NCI-H2107 treated with DMSO at 0.1 percent for 48 hours (cell line): ENCODE data around the gene FAM83G.

Experiments used
- DNase-seq: peaks from one replicate; lab custom pipeline; 2025; ENCODE audit not compliant: unreplicated experiment; lab: John Stamatoyannopoulos, UW

Gene FAM83G

DNA sequence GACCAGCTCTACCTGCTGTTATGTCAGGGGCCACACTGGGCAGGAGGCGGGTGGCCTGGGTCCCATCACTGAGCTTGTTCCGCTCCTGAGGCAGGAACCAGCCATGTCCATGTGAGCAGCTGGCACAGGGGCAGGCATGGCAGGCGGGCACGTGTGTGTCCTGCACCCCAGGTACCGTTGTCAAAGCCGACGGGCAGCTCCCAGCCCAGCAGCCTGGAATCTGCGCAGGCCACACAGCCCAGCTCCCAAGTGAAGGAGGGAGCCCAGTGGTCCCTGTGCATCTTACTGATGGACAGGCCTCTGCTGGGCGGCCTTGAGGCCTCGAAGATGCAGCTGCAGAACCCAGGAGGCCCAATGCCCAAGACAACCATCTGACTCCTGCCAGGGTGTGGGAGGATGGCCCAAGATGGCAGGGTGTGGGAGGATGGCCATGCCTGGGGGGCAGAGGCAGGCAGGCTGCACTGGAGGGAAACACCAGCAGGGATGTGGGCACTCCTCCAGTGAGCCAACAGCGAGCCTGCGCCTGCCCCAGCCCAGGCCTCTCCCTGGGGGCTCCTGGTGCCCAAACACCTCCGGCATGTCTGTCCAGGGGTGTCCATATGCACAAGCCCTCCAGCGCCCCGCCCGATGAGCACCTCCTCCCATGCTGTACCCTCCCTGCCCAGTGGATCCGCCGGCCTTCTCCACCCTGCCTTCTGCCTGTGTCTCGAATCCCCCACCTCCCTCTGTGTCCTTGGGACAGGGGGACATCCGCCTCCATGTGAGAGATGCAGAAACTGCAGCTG lies 12.8 kb downstream of the FAM83G start:
- DNase-seq, result no peak

DNA sequence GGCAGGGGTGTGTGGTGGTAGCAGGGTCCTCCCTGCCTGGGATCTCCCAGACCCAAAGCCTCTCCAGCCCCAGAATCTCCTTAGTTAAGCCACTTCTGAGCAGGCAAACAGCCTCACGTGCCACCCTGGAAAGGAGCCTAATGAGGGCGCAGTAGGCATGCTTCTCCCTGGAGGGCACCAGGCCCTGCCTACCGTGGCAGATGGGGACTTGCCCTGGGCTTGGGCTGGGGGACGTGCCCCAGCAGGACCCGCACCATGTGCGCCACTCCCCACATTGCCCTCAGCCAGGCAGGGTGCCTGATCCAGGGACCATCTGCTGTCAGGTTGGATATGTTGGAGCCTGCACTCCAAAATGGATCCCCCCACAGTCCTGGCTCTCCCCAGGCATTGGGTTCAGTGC lies 14.2 kb downstream of the FAM83G start:
- DNase-seq, result no peak

DNA sequence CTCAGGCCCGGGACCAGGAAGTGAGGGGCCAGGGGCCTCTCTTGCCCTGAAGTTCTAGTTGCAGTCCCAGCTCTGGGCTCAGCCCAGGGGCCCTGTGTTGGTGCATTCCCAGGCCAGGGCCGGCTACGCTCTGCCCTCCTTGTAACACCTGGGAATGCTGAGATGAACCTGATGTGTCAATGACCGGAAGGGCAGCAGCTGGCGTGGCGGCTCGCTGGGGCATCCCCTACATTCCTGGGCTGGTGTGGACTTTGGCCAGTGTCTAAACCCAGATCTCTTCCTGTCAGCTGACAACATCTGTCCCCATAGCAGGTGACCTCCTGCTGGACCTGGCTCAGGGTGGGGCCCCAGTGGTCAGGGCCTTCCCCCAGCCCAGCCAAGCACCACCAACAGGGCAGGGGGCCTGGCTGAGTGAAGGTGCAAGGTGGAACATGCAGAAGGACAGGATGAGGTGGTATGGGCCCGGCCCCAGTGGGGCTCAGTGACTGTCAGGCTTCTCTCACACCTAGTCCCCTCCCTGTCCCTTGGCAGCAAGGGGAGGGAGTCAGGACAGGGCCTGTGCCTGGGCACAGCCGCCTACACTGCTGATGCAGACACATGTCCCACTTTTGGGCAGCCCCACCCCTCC lies 15.9 kb downstream of the FAM83G start:
- no peak for DNase-seq

DNA sequence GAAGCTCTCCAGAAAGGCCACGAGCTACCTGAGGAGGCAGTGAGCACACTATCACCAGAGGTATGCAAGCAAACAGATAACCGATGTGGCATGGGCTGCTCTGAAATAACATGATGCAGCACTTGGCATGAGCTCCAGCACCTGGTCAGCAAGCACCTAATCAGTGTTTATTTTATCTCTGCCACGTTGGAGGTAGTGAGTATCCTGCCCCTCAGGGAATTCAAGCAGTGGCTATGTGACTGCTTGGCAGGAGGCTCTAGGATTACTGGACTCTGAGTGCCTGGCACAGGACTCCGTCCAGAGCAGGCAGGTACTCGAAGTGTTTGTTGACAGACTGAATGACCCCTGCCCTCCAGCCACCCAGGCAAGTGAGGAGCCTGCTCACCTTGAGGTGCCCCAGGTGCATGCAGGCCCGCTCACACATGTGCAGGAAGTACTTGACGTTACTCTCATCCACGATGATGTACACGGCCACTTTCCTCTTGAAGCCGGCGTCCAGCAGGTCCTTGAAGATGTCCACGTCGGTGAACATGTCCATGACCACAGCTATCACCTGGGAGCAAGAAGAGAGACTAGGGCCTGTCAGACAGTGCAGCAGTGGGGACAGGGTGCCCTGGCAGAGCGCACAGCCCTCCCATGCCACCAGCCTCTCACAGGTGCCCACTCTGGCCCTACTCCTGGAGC lies 16.6 kb downstream of the FAM83G start:
- DNase-seq, result no peak

DNA sequence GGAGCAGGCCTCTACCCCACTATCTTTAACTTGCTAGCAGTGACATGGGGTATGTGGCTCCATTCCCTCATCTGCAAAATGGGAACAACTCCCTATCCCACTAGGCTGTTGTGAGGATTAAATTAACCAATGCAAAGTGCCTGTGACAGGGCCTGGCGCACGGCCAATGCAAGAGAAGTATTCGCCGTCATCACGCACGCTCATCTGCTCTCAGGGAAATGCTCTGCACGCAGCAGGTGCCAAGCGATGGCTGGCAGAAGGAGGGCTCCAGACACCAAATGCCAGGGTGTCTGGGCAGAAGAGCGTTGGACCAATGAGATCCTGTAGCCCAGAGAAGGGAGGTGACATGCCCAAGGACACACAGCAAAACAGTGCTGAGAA lies 17.3 kb downstream of the FAM83G start:
- DNase-seq, result no peak

DNA sequence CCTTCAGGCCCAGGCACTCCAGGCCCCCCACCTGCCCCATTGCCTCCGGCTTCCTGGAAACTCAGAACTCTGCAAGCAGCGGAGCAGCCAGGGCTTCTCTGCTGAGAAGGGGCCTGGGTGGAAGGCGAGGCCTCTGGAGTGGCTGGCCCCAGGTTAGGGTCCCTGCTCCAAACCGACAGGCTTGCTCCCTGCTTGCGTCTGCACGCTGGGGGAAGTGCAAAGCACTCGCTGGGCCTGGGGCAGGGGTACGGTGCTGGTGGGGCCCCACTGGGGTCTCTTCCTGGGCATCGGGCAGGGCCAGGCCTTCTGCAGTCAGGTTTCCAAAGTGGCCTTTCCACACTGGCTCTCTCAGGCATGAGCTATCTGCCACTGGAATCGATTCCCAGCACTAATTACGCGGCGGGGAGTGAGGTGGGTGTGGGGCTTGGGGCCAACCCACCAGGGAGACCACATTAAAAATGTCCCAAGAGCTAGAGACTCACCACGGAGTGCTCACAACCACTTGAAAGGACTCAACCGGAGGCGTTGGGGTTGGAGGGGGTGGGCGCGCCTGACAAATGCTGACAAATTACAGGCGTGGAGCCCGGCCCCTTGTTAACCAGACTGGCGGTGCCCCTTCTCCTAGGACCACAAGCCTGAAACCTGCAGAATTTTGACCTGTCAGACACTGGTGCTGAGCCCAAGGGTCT lies 17.9 kb downstream of the FAM83G start:
- DNase-seq, result no peak

DNA sequence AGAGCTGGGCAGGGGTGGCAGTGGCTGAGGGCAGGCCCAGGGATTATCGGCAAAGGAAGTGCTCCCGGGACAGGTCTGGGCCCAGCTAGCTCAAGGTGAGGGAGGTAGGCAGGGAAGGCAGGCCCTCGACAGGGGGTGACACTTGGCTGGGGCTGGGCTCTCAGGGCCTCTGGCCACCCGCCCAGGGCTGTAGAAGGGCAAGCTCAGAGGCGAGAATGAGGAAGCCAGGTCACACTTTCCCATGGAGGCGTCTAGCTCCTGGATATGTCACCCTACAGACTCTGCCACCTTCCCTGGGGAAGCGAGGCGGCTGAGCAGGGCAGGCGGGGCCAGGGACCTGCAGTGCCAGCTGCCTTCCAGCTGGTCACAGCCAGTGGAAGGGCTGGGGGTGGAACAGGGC lies 19.1 kb downstream of the FAM83G start:
- DNase-seq, result no peak

DNA sequence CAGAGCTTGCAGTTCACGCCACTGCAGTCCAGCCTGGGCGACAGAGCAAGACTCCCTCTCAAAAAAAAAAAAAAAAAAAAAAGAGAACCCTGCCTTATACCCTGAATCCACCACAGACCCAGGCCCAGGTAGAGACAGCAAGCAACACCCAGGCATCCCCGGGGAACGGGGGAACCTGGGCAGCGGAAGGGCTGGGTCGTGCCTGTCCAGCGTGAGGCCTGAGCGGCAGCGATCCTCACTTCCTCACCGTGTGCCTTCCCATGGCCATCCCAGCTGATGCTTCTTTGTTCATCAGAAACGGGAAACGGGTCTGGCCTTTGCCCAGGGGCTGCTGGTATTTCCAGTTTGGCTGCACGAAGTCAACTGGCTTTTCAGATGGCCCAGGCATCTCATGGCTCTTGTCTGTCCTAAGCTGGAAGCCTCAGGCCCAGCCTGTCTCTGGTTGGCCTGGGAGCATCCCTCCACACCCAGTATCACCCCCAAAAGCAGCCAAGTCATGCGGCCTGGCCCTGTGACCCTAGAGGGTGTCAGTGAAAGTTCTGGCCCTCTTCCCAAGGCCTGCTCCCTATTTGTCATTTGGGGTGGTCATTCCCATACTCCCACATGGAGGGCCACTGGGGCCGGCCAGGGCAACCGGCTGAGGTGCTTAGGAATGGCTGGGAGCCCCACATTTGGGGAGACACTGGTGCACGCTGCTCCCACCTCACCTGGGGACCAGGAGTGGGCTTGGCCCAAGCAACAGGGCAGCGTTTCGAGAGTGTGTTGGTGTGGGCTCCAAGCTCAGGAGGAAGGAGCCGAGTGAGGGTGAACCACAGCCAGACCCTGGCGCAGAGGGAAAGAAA lies 20.1 kb downstream of the FAM83G start:
- DNase-seq, result no peak

DNA sequence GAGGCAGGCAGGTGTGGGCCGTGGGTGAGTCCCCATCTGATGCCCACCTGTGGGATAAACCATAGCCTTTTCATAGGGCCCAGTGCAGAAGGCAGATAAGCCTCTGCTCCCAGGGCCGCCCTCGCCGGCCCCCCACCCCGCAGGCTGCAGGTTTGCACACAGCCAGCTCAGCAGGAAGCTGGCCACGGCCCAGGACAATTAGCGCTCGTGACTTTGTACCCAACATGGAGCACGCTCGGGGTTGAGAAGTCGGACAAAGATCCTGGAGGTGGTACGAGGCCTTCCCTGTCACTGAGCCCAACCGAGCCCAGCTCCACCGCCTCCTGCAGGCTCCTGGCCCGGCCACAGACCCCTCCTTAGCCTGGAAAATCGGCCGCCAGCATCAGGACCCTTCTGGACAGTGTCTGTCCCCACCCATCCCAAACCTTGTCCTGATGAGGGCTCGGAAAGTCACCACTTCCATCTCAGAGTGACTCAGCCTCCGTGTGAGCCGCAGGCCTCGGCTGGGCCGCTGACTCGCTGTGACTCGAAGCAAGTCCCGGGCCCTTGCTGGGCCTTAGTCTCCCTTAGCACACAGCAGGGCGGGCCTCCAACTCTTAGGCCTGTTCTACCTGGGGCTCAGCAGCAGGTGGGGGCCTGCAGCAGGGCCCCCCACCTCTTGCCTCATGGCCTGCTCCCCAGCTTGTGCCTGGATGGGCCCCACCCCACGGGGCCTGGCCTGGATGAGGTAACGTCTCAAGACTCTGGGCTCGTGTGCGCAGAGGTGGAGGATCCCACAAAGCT lies 22.7 kb downstream of the FAM83G start:
- DNase-seq, result no peak

DNA sequence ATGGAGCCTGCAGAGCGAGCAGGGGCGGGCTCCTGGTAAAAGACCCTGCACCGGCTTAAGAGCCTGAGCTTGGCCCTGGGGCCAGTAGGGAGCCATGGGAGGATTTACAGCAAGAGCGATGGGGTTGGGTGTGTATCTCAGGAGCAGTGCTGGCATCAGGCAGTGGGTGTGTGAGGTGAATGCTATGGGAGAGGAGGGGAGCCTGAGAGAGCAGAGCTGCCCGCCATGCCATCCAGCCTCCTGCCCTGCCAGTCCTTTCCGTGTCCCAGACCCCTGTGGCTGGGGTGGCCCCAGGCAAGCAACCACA lies 23.3 kb downstream of the FAM83G start:
- no peak for DNase-seq

DNA sequence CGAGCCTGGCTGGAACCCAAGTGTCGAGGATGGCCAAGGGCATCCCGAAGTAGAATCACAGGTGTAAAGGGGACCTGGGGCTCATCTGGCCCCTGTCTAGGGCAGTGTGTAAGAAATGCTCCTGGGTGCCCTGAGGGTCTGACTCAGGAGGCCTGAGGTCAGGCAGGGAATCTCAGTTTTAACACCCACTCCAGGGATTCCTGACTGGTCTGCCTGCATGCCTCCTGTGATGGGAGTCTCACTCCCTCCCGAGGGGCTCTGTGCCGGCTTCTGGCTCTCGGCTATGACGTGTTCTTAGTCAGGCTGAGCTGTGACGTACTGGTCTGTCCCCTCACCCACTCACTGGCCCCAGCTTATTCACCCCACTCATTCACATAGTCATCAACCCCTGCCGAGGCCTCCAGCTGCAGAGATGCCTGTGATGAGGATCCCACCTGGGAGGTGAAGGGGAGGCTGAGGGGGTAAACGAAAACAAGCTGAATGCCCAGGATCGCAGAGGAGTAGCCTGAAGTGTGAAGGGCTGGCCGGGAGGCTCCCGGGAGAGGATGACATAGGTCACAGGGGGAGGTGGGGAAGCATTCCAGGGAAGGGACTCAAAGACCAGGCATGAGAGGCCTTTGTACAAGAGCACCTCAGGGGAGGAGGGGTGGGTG lies 23.8 kb downstream of the FAM83G start:
- DNase-seq, result no peak

DNA sequence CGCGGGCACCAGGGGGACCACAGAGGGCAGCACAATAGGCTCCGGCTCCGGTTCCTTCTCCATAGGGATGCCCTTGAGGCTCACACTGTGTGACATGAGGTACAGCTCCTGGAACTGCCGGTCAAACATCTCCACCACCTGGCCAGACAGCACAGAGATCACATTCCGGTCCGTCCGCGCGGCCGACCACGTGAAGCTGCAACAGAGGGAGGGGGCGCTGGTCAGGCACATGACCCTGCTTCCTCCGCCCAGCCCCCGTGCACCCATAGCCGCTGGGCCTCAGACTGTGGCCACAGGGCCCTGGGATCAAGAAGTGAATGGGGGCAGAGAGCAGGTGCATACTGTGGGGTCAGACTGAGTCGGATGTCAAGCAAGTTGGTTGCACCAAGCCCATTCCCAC lies 25.9 kb downstream of the FAM83G start:
- no peak for DNase-seq

DNA sequence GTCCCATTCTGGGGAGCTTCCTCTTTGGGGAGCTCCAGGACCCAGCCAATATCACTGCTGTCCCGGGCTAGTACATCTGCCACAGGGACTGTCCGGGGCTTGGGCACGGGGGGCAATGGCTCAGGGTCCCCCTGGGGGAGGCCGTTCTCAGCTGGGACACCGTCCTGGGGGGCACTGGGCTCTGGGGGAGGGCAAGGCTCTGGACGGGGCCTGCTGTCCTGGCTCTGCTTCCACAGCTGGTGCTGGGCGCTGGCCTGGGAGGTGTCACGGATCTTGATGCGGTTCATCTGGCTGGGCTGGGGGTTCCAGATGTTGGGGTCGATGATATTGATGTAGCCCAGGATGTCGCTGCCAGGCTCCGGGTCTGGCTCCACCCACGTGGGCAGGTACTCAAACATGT lies 26.5 kb downstream of the FAM83G start:
- DNase-seq, result no peak

DNA sequence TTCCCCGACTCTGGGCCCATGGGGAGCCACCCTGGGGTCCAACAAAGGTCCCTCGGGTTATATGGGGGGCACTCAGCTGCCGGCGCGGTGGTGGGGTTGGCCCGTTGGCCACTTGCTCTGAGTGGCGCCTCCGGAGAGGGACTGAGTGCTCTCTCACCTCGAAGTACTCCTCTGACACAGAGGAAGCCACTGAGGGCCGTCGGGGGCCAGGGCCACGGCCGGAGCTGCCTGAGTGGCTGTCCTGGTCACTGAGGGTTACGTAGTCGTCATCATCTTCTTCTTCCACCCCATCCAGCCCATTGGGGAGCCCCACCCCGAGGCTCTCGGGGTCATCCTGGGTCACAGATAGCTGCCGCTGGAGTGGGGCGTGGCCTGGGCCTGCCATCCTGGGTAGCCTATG lies 26.9 kb downstream of the FAM83G start:
- no peak for DNase-seq

DNA sequence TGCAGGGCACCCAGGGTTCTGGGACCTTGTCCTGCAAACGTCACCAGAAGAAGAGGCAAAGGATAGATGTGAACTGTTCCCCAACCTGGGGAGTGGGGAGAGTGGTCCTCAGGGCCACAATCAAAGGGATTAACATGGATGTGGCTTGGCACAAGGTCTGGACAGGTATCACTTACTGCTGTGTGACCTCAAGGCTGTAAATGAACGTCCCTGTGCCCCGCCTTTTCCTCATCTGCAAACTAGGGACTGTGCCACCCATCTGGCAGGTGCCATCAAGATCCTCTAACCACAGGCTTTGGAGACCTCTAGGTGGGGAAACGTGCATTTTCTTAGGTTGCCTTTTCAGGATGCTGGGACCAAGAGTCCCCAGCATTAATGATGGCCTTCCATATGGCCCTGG lies 27.5 kb downstream of the FAM83G start:
- no peak for DNase-seq

DNA sequence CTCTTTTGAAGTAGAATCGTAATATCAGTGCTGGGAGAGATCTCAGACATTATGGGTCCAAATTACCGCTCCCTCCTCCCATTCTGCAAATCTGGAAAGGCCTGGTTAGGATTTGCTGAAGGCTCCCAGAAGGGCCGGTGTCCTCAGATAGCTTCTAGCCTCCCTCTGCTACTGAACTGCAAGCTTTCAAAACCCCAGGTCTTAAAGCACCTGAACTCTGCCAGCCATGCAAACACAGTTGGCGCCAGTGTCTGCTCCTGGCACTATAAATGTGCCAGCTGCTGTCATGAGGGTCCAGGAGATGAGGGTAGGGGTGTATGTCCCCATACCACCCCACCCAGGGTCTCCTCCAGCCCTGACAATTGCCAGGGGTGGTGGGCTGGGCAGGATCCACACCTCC lies 28.4 kb downstream of the FAM83G start:
- DNase-seq, result no peak

DNA sequence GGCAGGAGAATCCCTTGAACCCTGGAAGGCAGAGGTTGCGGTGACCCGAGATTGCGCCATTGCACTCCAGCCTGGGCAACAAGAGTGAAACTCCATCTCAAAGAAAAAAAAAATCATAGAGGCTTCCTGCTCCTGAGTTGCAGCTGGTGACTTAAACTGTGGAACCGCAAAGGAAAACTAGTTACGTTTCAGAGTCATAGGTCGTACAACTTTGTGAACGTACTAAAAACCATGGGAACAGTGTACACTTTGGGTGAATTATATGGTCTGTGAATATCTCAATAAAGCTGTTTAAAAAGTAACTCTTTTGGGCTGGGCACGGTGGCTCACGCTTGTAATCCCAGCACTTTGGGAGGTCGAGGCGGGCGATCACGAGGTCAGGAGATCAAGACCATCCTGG lies 29.0 kb downstream of the FAM83G start:
- no peak for DNase-seq

DNA sequence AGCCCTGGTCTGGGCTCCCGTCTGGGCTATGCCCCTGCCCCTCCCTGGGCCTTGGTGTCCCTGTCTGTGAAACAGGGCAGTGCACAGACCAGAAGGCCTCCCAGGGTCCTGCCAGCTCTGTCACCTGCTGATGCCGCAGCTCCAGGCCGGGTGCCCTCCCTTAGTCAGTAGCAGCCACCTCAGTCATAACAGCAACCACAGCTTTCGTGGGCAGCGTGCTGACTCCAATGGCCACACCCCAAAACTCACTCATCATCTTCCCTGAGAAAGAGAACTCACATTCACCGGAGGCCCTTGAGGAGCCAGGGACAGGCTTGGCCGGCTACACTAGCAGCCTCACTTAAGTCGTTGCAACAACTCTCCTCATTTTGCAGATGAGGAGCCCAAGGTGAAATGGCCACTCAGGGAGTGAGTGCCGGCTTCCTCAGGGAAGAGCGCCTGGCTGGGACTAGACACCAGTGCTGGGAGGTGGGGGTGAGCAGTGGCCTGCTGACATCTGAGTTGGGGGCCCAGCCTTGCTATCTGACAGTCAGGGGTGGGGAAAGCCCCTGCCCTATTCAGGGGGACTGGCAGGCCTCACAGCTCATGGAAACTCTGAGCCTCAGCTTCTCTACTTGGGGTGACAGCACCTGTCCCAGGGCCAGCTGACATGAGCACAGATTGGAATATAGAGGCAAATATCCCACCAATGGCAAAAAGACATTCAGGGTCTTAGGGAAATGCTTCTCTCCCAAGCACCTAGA lies 30.0 kb downstream of the FAM83G start:
- DNase-seq, result no peak

DNA sequence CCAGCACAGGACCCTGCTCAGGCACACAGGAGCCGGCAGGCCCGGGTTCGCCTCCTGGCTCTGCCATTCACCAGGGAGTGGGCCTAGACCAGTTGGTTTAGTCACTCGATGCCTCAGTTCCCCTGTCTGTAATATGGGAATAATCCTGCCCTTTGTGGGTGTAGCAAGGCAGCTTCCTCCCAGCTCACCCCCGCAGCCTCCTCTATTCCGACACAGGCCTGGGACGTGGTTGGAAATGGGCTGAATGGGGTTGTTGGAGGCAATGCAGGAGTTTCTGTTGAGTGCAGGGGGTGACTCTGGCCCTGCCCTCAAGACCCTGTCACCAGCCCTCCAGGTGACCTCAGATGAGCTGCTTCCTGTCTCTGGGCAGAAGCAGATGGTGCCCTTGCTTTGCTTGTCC lies 32.8 kb downstream of the FAM83G start:
- DNase-seq, result no peak
